NCI-H2227 (cell line): ENCODE data around the gene BTBD10.
A peak's percentile ranks its signal among the peaks of the same experiment; 100 is the strongest.

Experiments
- DNase-seq: peaks from one replicate; lab custom pipeline; 2025; ENCODE audit not compliant: unreplicated experiment; lab: John Stamatoyannopoulos, UW

Gene BTBD10

DNA sequence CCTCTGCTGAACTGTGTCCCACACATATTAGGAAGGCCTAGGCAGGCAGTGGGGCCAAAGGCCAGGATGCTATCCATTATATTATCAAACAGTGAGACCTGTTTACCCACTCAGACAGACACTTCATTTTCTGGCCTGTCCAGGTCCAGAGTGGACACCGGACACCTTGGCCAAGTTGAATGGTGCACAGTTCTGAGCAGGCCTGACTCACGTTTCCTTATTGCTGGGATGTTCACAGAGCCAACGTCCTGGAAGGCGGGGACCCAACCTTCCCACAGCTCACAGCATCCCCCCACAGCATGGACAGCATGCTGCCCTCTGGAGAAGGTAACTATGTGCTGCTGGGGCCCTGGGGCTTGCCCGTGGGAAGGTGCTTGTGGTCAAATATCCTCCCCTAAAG lies 86.6 kb downstream of the BTBD10 start:
- no peak for DNase-seq

DNA sequence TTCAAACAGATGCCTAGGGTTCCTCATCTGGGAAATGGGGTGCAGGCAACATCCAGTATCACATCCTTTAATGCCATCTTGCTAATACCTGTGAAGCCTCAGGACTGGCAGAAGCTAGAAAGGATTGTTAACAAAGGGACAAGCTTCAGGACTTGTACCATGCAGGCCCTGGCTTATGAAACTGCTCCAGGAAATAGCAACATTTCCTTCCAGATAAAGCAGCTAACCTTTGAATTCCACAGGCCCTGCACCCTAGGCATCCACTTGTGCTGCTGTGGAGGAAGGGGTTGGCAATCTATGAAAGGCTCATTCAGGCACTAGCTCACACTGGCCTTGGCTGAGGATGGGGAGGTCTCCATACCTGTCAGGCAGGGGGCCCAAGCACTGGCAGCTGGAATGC lies 87.2 kb downstream of the BTBD10 start:
- no peak for DNase-seq

DNA sequence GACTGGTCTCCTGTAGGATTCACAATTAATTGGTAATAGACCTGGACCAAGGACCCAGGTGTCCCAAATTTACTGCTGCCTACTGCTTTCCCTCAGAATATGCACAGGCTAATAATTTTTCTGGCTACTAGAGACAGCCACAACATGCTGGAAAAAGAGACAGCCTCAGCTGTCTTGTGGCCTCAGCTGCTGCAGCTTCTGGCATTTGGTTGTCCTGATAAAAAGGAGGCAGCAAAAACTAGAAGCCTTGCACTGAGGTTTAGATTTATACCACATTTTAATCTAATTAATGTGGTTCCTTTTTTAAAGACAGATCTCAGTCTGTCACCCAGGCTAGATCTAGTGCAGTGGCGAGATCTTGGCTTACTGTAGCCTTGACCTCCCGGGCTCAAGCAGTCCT lies 89.8 kb downstream of the BTBD10 start:
- no peak for DNase-seq

DNA sequence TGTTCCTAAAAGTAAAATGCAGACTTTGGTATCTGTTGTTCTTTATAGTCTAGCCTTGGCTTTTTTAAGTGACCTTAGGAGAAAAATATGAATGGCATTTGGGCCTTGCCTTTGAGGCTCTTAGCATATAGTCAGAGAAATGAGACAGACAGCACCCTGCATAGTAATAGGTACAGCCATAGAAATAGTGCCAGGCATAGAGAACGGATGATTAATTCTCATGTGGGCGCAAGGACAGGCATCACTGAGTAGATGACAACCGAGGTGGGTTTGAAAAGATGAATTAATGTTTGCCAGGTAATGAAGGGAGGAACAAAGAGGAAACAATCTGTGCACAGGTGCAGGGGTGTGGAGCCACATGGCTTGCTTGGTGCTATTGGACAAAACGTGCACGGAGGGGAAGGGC lies 95.0 kb downstream of the BTBD10 start:
- DNase-seq = no peak

DNA sequence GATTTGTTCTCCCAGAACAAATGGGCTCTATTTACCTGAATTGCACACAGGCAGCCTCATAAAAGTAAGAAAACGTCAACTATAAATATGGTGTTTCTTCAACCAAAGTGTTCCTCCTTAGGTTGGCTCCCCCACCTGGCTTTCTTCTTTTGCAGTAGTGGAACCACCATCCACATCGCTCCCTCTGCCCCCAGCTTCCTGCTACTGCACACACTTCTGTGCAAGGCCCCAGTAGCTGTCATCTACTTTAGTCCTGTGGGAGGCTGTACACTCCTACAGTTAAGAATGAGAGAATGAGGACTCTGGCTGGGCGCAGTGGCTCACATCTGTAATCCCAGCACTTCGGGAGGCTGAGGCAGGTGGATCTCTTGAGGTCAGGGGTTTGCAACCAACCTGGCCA lies 95.9 kb downstream of the BTBD10 start:
- DNase-seq = no peak

DNA sequence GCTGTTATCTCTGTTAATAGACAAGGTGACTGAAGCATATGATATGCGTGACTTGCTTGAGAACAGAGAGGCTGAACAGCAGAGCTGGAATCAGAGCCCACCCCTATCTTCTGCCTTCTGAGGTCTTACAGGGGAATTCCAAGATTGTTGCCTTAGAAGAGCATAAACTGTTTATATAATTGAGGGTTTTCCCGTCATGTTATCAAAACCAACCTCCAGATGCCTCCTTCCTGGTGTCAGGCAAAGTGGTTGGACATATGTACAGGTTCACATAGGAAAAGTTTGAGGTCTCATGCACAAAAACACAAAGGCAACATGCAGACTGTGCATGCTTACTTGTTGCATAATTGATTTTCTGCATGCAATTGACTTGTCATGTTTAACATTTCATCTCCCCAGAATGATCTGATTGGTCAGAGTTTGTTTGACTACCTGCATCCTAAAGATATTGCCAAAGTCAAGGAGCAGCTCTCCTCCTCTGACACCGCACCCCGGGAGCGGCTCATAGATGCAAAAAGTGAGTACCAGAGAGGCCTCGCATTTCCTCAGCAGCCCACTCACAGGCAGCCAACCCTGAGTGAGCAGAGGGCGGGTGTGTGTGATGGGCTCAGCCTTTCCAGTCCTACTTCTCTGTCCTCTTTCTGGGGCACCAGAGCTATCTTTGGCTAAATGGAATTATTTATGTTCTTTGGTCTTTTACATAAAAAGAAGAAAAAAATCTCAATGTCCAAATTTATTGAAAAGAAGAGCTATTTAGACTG lies 96.6 kb downstream of the BTBD10 start:
- no peak for DNase-seq

DNA sequence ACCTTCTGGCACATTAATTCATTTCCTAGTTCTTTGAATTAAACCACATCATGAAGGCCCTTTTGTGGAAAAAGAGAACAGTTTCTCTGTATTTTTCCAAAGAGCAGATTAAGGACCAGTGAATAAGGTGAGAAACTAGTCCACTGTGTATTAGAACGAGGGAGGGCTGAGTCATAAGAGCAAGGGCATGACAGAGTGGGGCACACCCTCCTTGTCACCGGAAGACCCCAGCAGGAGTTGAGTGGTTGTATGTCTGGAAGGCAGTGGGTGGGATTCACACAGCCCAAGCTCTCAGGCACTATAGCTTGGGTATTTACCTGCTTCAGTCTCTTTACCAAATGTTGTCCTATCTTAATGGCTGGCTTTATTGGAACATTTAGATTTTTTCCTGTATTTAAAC lies 98.6 kb downstream of the BTBD10 start:
- no peak for DNase-seq

DNA sequence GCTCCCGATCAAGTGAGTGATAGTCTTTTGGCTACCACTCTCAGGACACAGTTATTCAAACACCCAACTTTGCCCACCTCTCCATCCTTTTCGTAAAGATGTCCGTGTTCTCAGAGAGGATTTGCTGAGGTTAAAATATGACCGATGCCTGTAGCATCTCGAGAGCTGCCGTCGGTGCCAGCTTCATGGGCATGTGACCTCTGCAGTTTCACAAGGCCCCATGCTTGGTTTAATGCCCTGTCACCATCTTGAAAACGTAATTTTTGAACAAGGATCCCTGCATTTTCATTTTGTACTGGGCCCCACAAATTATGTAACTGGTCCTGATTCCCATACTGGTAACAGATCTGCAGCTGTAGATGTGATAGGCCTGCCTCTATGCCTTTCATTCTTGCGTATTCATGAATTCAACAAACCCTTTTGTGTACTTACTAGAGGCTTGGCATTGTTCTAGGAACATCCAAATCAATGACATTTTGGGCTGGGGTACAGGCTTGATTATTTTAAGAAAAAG lies 100.4 kb downstream of the BTBD10 start:
- no peak for DNase-seq

DNA sequence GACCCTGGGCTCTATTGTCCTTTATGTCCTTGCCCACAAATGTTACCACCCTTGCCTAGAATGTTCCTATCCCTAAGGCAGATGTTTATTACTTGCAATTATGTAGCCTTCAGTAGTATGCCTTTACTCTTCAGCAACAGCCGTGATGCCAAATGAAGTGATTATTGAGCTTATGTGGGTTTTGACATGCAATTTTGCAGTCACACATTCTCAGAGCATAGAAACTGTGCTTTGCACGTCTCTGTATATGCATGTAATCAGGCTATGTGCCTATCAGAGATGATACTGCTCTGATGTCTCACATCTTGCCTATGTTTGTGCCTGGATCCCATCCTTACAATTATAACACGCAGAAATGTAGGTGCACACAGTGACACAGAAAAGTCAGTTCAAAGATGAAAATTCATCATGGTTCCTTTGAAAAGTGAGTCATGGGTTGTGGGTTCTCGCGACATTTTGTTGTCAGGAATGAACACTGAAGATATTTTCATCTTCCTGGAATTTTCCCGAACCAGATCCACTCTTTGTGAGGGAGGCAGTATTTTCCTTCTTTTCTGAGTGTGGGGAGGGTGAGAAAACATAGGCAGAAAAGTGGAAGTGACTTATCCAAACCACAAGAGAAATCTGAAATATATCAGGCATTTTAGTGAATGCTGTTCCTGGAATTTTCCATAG lies 104.3 kb downstream of the BTBD10 start:
- DNase-seq = no peak

DNA sequence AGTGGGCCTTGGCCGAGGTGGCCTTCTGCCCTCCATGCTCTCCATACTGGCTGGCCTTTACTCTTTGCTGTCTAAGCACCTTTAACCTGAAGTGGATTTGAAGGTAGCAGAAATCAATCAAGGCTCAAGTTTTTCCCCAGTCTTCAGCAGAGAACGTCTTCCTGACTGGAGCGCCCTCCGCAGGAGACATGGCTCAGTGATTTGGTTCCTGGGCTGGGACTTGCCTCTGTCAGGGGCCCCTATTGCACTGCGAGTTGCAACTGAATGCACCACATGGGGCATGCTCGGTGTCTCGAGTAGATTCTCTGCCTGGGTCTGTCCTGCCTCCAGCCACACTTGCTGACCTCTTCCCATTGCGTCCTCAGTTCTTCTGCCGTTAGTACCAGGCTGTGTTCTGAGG lies 105.8 kb downstream of the BTBD10 start:
- DNase-seq = no peak

DNA sequence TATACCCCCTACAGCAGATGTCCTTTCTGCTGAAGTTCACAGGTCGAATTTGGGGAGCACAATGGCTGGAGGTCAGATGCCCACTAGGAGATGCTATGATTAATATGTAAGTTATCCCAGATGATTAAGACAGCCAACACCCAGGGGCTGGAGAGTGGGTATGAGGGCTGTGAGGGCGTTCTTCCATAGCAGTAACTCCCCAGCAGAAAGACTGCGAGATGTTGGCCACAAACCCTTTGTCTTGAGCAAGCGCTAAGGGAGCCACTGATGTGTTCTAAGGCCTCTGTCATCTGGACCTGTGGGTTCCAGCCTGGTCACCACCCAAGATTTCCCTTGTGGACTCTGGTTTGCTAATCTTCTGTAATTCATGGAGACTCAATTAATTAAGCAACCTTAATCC lies 107.8 kb downstream of the BTBD10 start:
- DNase-seq = no peak

DNA sequence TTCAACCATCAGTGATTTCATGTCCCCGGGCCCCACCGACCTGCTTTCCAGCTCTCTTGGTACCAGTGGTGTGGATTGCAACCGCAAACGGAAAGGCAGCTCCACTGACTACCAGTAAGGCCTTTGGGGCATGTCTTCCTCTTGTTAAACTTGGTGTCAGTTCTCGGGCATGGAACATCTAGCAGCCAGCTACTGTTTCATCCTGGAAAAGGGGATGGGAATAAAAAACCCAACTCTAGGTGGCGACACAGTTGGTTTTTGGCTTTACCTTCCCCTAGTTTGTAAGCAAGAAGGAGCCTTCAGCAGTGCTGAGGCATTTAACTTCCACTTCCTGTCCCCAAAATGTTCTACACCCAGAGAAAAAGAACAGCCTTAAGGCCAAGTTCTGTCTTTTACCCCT lies 108.7 kb downstream of the BTBD10 start:
- DNase-seq = no peak

DNA sequence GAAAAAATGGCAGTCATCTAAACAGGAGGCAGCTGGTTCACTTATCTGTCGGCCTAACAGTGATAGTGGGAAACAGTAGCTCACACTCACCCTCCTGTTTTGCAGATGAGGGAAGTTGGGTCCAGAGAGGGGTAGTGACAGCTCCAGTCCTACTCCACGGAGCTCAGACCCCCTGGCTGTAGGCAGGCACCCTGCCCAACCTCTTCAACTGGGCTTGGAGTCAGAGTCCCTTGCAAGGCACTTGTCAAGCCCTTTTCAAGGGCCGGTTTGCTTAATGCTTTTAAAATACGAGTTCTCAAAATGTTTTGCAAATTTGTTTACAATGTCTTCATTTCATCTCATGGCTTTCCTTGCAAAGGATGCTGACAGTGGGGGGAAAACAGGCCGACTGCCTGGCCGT lies 110.3 kb downstream of the BTBD10 start:
- DNase-seq = no peak

DNA sequence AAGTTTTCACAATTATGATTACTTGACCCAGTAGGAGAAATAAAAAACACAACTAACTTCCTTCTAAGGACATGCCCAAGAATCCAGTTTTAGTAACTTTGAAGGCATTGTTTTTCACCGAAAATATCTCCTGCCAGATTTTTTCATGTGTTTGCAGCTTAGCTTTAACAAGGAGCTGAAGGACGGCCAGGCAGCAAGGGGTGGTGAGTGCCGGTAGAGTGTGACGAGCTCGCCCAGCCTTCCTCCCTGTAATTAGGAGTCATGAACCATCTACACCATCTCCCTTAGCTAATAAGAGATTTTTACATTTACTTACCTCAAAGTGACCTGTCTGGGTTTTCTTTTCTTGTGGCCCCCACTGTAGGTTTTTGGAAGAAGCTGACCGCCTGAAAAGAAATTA lies 113.4 kb downstream of the BTBD10 start:
- DNase-seq = no peak

DNA sequence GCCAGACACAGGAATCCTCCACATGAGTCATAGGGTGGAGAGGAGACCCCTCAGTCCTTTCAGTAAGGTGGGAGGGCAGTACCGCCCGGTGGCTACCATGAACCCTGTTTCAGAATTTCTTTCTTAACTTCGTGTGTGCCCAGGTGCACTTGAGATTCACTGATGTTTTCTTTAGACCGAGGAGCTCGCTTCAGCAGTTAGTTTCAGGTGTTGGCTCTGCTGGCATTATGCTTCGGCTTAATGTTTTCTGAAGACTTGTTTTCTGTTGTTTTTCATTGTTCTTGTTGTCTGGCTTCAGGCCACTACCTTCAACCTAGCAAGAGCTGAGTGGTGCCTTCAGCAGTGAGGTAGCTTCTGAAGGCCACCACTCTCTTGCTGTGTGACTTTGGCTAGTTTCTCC lies 114.0 kb downstream of the BTBD10 start:
- DNase-seq = no peak

DNA sequence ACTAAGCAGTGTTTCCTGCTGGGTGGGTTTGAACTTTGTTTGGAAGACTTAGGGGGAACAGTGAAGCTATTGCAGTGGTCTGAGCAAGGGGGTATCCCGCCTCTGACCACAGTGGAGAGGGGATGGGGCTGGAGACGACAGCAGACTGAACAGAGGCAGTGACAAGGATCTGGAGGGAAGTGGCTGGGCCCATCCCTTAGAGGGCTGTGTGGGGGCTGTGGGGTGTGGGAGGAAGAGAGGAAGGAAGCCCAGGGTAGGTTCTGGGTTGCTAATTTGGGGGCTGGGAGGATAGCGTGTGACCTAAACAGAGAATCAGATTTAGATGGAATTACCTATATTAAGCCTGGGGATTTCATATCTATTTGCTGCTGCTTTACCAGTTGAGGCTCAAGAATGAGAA lies 114.7 kb downstream of the BTBD10 start:
- no peak for DNase-seq

DNA sequence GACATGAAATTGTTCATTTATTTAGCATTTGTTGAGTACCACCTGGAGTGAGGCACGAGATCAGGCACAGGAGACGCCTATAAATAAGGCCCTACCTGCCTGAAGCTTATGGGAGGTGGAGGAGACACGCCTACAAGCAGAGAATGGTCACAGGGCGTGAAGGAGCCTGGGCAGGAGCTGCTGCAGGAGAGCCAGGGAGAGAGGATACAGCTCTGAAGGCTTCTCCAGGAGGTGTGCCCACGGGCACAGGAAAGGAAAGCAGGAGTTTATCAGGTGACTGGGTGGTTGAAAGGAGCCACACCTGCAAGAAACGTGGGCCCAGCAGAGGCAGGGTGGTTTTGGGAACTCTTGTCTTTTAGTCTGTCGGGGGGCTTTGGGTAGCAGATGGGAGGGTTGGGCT lies 115.1 kb downstream of the BTBD10 start:
- DNase-seq = no peak

DNA sequence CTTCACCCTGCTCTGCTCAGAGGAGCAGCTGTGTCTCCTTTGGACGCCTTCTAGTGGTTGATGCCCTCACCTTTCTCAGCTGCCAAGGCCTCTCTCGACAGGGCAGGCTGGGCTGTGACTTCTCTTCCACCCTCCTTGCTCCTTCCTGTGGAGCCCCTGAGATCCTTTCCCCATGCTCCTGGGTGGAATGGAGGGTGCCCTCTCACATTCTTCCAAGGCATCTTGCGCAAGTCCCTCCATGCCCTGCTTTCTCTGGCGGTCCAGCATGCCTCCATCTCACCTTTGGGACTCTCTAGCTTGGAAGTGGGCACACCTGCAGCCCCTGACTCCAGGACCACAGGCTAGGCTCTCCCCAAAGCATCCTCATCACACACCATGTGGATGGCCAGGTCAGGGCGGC lies 116.6 kb downstream of the BTBD10 start:
- DNase-seq = no peak

DNA sequence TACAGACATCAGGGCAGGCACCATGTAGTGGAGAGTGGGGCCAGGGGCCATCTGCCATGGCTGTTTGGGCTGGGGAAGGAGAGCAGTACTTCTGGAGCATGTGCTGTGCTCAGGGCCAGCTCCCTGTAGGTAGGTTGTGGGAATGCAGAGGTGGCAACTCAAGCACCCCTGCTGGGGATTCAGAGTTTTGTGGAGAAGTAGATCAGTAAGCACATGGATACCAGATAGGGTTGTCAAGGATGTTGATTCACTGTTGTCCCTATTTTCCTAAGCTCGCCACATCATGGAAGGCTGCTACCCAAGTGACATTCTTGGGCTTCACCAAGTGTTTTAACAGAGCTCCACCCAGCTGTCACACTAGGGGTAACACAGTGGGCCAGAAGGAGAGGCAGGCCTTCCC lies 118.2 kb downstream of the BTBD10 start:
- DNase-seq = peak; percentile 8

DNA sequence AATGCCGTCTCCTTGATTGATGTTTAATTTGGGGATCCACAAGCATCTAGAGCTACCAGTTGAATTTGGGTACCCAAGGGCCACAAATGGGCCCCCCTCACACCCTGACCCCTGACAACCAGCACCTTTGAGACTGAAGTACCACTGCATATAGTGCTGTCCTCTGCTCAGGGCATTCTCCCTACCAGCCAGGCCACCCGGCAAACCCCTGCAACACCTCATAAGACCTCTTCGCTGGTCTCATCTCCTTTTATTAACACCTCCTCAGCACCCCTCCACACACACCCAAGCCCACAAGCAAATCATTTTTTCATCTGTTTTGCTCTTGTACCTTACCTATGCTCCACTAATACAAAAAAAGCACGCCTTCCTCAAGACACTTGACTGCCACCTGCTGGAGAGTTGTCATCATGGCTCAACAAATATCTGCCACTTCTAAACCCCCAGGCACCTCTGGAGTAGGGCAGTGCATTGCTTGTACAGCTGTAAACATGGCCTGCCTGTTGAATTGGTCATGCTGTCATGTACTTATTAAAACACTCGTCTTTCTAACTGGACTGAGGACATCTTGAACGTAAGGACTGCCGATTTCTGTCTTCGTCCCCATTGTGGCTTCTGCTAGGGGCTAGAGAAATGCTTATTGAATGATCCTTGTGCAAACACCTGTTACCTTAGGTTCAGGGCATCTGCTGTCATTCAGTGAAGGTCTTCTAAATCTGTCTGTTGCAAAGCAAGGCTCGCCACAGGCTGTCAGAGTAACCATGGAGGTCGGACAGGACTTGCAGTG lies 118.9 kb downstream of the BTBD10 start:
- peak; percentile 91 for DNase-seq

DNA sequence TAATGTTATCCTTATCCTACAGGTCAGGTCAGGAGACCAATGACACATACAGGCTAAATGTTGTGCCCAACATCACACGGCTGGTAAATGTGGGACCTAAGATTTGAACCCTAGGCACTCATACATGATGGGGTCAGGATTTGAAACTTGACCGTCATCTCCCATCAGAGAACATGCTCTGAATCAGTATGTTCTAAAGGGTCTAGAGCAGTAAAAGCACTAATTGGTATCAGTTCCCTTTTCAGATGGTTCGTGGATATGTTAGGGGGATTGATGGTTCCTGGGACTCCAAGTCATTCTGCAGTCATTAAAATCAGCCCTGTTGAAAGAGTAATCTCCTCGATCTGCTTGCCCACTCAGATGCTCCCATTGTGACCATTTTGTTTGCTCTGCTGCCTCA lies 120.0 kb downstream of the BTBD10 start:
- no peak for DNase-seq

DNA sequence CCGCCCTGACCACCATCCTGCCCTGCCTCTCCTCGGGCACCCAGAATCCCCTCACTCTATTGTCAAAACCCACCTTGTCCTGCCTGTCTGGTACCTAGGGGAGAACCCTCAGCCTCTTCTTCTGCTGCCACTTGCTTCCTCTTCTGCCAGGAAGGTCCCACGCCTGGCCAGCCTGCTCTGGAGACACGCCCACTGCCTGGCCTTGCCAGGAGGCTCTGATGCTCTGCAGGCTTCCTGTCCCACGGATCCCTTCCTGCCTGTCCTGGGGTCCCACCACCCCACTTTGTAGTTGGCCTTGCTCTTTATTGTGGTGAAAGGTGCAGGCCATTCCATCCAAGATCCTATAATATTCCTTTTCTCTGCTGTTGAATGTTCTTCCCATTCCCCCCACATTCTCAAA lies 122.0 kb downstream of the BTBD10 start:
- DNase-seq = no peak
